Stimulated activated CD4-positive, alpha-beta T cell treated with anti-CD3 and anti-CD28 coated beads, Interleukin-4, amount 100 ng/mL, for 4 hours (primary cell): ENCODE data around the gene MAP4K3.
"Not testable (repeated sequence)": the region's sequence is repeated elsewhere in the genome, so short reads cannot be mapped to it uniquely, and the experiment has no call there.

Experiments
- DNase-seq, 2 experiments: peaks; one replicate each; pipeline ENCODE4 v3.0.0-alpha.2; 2020

Gene MAP4K3

GRCh38 chr2:39300044-39300978 lies 136.8 kb downstream of the MAP4K3 start:
- DNase-seq, result no peak

DNA sequence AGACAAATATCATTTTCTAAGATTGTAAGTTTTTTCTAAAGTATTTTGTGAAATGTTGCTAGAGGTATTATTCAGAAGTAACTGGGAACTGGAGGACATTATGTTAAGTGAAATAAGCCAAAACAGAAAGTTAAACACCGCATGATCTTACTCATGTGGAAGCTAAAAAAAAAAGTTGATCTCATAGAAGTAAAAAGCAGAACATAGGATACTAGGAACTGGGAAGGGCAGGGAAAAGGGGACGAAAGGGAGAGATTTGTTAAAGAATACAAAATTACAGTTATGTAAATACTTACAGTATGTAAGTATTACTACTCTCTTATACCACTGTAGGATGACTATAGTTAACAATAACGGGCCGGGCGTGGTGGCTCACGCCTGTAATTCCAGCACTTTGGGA lies 146.7 kb downstream of the MAP4K3 start:
- no peak for DNase-seq

DNA sequence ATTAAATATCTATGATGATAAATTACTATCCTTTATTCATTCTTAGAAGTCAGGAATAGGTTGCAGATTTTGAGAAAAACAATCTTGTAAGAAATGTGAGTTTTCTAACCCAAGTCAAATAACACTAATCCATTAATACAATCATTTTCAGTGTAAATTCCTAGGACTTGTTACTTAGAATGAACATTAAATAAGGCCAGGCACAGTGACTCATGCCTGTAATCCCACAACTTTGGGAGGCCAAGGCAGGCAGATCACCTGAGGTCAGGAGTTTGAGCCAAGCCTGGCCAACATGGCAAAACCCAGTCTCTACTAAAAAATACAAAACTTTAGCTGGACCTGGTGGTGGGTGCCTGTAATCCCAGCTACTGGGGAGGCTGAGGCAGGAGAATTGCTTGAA lies 147.5 kb downstream of the MAP4K3 start:
- DNase-seq, result no peak

- DNase-seq, result no peak
Observed at GRCh38 chr2:39283561-39283960, 153.5 kb downstream of the MAP4K3 start.

- DNase-seq, result no peak
Observed at GRCh38 chr2:39281391-39281790, 155.7 kb downstream of the MAP4K3 start.

GRCh38 chr2:39275016-39275415 lies 162.1 kb downstream of the MAP4K3 start:
- DNase-seq, result no peak

- DNase-seq, result no peak
Observed at GRCh38 chr2:39269941-39270340, 167.1 kb downstream of the MAP4K3 start.

- DNase-seq, result no peak
Observed at GRCh38 chr2:39266916-39267434, 170.1 kb downstream of the MAP4K3 start.

DNA sequence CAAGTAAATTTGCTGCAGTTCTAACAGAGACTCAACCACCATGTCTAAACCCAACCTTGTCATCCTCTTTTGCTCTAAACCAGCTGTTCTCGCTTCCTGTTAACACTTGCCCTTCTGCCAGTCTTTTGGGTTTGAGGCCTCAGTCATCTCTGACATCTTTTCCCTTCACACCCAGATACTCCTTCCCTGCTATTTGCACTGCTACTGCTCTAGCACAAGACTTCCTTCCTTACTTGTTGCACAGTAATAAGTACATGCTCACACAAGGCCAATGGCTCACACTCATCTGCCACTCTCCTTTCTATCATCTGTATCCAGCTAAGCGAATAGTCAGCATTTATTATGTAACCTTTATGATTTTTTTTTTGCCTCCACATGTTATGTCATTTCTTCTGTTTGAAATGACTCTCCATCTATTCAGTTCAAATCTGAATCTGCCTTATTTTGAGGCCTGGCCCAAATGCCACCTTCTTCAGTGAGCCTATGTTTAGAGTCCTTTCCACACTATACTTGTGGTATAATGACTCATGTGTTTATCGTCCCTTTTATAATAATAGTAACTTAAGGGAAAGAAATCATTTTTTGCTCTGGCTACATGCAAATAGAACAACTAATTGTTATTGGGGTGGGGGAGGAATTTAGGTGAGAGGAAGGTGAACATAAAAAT lies 170.8 kb downstream of the MAP4K3 start:
- DNase-seq, result no peak

- no peak for DNase-seq
Observed at GRCh38 chr2:39265315-39265714, 171.8 kb downstream of the MAP4K3 start.

GRCh38 chr2:39264733-39265132 lies 172.4 kb downstream of the MAP4K3 start:
- DNase-seq, result no peak

GRCh38 chr2:39260087-39260486 lies 177.0 kb downstream of the MAP4K3 start:
- DNase-seq, result no peak

GRCh38 chr2:39256040-39256439 lies 181.0 kb downstream of the MAP4K3 start:
- DNase-seq, result no peak

- DNase-seq, result no peak
Observed at GRCh38 chr2:39252888-39253518, 184.1 kb downstream of the MAP4K3 start.

- no peak for DNase-seq
Observed at GRCh38 chr2:39247512-39248043, 189.5 kb downstream of the MAP4K3 start.

GRCh38 chr2:39246382-39246980 lies 190.6 kb downstream of the MAP4K3 start:
- no peak for DNase-seq

DNA sequence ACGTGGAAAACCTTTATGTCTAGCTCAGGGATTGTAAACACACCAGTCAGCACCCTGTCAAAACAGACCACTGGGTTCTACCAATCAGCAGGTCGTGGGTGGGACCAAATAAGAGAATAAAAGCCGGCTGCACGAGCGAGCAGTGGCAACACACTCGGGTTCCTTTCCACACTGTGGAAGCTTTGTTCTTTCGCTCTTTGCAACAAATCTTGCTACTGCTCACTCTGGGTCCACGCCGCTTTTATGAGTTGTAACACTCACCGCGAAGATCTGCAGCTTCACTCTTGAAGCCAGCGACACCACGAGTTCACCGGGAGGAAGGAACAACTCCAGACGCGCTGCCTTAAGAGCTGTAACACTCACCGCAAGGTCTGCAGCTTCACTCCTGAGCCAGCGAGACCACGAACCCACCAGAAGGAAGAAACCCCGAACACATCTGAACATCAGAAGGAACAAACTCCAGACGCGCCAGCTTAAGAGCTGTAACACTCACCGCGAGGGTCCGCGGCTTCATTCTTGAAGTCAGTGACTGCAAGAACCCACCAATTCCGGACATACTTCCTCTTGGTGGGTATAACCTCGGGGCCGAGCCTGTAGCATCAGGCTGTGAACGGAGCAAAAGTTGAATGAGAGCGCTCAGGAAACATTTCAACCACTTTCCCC lies 192.0 kb downstream of the MAP4K3 start:
- DNase-seq, result peak in 1 of 2 experiments; percentile 12

- not testable (repeated sequence) for DNase-seq
Observed at GRCh38 chr2:39244241-39244862, 192.7 kb downstream of the MAP4K3 start.

GRCh38 chr2:39243469-39244123 lies 193.5 kb downstream of the MAP4K3 start, which contains the start of gene CDKL4:
Gene CDKL4, minus strand, starts transcription at chr2:39243970.
- DNase-seq, result no peak

DNA sequence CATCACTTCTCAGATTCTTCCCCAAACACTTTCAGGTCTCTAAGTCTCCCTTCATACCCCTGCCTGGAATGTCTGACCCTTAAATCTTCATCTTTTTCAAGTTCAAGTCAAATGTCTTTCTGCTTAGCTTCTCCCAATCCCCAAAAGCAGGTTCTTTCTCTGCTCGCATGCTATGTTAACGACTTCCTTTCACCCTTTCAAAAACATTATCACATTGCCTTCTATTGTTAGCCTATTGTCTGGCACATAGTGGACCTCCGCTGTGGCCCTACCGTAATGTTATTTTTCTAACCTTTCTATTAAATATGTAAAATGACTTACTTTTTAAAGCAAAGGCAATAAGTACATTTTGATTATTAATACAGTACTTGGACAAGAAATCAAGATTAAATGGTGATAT lies 195.5 kb downstream of the MAP4K3 start:
- no peak for DNase-seq

DNA sequence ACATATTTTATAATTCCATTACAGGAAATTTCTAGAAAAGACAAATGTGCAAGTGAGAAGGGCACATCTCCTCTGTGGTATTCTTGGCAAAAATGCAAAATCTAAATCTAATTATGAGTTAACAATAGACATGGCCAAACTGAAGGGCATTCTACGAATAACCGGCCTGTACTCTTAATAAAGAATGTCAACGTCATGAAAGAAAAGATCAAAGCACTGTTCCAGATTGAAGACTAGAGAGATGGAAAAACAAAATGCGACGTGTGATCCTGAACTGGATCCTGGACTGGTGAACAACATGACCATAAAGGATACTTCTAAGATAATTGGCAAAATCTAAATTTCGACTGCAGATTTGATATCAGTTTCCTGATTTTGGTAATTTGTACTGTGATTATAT lies 196.3 kb downstream of the MAP4K3 start:
- DNase-seq, result no peak
